GM18526 (cell line): ENCODE data around the gene DTNB.
A peak's percentile ranks its signal among the peaks of the same experiment; 100 is the strongest.

Experiments
- POLR2A ChIP-seq: IDR thresholded peaks from 3 replicates; pipeline ENCODE4 v1.6.1; 2011; ENCODE audit not compliant: insufficient read length; ENCODE audit errors: extremely low read depth

Gene DTNB

DNA sequence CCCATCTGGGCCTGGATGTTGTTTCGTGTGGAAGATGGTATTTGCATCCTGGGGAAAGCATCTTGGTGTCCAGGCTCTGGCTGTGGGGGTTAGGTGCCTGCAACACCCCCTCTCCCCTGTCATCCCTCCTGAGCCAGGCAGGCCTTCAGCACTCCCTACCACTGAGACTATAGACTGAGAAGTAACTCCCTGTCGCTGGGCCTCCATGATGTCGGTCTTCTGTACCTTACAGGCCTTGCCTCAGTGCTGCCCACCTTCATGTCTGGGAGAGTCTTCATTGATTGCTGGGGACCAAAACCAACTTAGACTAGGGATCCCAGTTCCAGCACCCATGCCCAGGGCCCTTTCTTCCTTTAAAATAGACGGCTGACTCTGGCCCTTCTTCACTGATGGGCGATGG lies 298.6 kb downstream of the DTNB start:
- TF ChIP-seq POLR2A, result no peak

DNA sequence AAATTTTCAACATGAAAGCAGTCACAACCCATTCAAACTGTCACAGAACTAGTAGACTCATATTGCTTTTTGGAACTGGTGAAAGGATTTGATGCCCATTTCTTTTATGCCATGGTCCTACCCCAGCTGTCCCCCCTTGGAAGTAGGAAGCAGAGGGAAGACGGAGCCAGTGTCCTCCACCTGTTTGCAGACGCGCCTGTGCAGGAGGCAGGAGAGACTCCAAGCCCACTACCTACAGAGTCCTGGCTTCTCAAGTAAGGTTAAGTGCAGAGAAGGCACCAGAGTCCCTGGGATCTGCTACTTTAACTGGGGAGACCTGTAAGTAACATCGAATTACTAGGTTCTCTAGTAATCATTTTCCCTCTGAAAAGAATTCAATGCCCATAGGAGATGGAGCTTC lies 299.0 kb downstream of the DTNB start:
- TF ChIP-seq POLR2A, result no peak

DNA sequence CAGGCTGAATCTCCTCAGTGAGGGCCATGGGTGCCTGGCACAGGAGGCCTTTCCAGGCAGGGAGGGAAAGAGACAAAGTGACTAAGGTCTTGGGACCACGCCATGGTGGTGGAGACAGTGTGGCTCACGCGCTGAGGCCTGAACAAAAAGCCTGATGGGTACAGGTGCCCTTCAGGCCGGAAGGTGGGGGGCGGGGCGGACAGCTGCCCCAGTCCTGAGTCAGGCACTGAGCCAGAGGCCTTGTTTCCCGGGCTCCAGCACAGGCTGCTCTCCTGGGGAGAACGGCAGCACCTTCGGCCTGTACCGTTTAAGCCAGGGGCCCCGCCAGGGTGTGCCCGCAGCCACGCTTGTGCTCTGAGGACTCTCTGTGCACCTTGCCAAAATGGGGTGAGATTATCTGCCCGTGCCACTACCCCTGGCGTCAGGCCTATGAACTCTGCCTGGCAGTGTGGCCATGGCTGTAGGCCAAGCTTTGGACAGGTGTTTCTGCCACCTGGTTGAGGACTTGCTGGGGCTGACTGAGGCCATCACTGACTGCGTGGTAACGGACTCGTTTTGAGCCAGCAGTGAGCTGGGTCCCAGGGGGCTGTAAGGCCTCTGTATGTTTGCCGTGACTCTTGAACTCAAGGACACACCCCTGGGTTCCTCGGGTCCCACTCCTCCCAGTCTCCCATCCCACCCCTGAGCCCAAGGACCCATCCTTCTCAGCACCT lies 300.0 kb downstream of the DTNB start:
- no peak for TF ChIP-seq POLR2A

DNA sequence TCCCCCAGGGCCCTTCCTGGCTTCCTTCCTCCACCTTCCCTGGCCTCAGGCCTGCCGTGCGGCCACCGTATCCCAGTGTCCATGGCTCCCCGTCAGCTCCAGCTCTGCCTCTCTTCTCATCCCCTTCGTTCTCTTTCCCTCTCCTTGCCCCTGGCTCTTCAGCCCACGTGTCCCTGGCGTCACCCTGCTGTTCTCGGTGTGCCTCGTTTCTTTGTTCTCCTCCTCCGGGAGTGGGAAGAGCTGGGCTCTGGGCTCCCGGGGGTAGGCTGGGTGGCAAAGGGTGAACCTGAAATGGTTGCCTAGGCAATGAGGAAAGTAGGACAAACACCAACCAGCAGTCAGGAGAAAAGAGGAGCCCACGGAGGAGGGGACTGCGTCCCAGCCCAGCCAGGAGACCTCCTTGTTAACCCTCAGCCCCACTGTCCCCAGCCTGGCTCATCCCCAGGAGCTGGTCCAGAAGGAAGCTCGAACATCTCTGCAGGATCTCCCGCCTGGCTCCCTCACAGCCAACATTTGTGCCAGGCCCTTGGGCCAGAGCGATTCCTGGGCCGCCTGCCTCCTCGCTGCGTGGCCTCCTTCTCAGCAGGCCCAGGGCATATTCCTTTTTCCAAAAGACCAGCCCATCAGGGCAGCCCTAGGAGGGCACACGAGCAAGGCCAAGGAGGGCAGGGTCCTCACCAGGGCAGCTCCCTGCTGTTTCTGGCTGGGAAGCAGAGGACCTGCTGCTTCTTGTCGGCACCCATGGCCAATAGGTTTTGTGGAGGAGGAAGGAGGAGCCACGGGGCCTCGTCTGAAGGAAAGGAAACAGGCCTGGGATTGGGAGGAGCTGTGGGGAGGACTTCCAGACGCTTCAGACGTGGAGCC lies 300.7 kb downstream of the DTNB start:
- no peak for TF ChIP-seq POLR2A

DNA sequence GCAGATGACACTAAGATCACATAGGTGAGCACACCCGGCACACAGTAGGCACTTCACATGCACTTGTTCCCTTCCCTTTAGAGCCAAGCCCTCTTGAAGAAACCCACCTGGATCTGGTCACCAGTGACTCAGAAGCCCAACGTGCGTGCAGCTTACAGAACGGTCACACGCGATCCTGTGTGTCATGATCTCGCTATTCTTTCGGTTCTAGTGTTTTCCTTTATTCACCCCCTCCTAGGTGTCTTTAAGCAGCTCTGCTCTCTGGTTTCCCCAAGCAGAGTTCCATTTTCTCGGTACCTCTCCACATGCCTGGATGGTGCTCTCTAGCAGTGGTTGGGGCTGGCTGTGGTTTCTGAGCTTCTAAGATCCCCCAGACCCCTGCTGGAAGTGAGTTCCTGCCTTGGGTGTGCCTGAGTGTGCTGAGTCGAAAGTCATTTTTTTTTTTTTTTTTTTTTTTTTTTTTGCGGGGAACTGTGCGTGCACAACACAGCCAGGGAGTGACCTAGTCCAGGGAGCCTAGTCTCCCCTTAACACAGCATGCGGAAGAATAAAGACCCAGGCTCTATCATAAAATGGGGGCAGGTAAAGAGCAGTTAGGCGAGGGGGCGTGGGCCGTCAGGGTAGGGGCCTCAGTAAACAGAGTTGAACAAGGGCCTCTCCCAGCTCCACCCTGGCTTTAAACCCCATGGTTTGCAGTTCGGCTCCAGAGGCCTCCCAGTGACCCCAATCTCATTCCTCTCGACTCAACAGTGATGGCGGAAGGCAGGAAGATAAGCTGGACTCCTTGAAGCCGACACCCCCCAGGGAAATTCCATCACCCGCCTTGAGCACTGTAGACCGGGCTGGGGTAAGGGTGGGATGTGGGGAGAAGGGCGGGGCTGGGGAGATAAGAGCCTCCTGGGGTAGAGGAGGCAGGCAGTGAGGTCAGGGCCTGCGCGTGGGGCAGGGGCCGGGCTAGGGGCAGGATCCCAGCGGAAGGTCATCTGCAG lies 301.8 kb downstream of the DTNB start:
- no peak for TF ChIP-seq POLR2A

DNA sequence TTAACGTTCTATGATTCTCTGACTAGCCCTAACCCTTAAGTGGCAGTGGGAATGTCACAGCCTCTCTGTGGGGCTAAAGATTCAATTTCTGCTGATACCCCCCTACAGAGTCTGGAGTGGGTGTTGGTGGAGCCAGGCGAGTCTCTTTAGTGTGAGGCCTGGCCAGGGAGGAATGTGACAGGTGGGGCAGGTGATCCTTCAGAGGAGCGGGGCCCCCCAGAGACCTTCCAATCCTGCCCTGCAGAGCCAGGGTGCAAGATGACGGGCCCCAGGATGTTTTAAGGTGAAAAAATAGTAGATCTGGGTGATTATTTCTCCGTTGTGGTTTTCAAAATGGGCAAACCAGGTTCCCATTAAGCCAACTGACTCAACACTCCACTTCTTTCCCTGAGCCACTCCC lies 303.5 kb downstream of the DTNB start:
- no peak for TF ChIP-seq POLR2A

DNA sequence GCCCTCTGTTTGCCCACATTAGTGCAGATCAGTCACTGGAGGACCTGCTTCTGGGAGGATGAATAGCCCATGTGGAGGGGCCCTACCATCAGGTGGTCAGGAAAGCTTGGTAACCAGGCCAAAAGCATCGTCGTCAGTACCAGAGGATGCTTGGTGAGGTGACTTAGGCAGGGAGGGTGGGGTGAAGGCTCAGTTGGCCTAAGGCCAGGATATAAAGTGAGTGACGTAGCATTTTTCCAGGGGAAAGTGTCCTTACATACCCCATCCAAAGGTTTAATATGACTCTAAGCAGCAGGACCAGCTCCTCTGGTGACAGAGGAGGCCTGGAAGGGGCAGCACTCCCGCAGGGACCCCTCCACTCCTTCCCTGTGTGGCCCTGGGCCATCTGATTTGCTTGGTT lies 303.9 kb downstream of the DTNB start:
- no peak for TF ChIP-seq POLR2A

DNA sequence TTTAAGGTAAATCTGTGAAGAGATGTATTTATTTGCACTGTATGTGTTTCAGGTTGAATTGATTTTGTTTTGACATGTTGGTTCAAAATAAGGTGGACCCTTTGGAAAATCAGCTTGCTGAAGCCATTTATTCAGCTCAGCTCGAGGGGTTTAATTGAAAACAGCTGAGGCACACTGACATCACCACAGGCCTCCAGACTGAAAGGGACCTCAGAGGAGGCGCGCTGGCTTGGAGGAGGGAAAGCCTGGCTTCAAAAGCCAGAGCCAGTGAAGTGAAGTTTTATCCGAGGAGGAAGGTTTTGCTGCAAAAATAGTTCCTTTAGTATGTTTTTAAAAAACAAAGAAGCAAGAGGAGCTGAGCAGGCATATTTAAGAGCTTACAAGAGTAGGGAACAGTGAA lies 304.7 kb downstream of the DTNB start:
- TF ChIP-seq POLR2A, result no peak

DNA sequence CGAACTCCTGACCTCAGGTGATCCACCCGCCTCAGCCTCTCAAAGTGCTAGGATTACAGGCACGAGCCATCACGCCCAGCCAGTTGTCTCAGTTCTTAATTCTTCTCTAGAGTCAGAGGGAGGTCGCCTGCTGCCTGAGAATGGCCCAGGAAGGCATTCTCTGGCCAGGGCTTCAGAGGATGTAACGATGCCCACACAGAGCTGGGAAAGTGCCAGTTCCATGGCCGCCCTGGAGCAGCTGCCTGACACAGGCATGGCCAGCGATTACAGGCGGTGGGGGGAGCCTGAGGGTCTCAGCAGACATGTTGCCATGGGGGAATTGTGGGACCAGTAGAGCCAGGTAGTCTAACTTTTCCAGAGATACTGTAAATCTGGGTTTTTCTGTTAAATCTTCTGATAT lies 306.1 kb downstream of the DTNB start:
- no peak for TF ChIP-seq POLR2A

DNA sequence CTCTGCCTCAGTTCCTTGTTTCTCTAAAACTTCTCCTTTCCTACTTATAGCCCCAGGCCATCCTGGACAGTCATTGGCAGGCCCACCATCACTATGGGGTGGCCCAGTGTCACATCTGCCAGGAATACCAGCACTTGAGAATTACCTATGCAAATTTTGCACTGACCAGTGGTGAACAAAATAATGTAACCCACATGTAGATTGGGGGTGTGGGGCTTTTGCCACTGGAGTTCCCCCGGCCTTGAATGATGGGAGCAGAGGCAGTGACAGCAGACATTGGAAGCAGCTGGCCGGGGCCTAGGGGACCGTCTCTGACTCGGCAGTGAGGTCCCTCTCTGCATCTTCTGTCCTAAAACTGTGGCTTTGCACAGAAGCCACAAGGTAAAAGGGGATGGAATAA lies 306.7 kb downstream of the DTNB start:
- no peak for TF ChIP-seq POLR2A

DNA sequence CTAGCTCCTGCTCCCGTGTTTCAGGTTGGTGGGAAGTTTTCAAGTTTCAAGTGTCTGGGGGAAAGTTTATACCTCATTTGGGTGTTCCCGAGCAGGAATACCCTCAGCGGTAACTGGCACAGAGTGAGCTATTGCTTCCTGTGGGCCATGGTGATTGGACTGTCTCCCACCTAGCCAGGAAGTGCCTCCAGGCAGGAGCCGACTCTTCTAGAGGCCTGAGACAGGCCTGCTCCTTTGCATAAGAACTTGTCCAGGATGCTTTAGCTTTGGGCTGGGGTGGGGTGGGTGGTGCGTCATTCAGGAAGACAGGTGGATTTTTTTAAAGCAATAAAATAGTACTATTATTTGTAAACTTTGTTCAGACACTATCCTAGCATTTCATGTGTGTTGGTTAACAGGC lies 308.1 kb downstream of the DTNB start:
- TF ChIP-seq POLR2A, result no peak

DNA sequence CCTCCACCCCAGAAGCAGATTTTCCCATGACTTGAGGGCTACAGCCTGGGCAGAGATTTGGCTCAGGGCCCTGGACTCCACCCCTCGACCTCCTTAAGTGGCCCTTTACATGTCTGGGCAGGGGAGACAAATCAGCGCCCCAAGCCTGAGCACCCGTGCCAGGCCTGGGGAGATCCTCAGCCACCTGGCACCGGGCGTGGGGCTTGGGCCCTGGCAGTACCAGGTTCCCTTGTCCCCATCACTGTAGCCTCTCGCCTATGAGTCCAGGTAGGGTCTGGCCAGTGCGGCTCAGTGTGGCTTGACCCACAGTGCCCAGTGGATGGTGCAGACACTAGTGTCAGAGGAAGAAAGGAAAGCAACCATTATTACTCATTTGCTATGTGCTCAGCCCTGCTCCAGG lies 309.6 kb downstream of the DTNB start:
- no peak for TF ChIP-seq POLR2A

DNA sequence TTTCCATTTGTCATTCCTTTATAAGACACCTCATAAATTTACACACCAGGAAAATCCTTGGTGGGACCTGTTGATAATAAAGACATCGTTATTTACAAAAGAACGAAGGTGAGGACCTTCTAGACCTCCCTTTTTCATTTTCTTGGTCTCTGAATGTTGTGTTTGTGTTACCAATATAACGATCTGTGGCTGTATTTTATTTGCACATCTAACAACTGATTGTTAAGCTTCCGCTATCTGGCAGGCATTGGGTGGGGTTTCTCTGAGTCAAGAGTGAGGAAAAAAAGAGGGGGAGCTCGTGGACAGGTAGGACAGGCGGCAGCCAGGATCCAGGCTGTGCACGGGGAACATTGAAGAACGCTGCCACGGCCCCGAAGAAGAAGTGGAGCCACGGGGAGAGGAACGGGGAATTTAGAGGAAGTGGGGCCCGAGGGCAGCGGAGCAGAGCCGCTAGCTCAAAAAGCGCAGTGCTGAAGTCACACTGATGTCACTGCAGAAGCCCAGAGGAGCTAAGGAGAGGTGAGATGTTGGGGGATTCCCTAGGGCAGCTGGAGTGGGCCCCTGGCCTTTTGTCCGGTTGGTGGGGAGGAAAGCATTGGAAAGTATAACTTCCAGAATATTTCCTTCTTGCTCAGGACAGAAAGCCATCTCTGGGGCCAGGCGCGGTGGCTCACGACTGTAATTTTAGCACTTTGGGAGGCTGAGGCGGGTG lies 310.8 kb downstream of the DTNB start:
- TF ChIP-seq POLR2A, result peak; percentile 48

DNA sequence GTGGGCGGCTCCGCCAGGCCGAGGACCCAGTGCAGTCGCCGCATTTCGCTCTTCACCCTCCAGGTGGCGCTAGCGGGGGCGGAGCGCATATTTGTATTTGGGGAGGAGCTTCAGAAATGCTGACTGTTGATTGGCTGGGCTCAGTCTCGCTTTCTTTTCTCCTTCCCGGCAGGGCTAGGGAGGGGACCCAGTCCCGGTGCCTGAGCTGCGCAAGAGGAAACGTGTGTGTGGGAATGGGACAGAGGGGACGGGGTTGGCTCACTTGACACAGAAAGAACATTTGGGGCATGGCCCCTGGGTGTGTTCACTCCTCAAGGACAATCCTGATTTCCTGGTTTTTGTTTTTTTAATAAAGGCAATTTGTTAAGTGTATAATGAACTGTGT lies 311.3 kb downstream of the DTNB start:
- TF ChIP-seq POLR2A, result peak; percentile 91

DNA sequence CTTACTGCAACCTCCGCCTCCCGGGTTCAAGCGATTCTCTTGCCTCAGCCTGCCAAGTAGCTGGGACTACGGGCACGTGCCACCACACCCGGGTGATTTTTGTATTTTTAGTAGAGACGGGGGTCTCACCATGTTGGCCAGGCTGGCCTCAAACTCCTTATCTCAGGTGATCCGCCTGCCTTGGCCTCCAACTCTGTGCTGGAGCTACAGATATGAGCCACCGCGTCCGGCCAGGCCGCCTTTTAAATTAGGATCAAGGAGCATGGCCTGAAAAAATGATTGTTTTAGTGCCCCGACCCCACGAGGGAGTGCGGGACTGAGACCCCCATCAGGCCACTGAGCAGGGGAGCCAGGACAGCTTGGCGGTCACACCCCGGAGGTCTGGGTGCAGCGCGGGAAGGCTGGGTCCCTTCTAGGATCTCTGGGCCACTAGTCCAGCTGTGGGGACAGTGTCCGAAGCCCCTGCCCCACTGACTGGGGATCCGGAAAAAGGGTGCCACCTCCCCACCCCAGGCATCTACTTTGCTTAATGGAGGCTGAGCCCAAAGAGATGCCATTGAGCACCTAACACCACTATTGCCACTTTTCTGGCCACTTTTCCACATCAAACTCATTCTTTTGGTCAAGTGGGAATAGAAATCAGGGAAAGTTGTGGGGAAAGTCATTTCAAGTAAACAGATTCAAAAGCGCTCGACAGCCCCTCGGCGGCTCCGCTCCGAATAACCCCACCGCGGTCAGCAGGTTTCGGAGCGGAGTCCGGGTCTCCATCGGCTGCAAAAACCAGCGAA lies 311.9 kb downstream of the DTNB start:
- no peak for TF ChIP-seq POLR2A

DNA sequence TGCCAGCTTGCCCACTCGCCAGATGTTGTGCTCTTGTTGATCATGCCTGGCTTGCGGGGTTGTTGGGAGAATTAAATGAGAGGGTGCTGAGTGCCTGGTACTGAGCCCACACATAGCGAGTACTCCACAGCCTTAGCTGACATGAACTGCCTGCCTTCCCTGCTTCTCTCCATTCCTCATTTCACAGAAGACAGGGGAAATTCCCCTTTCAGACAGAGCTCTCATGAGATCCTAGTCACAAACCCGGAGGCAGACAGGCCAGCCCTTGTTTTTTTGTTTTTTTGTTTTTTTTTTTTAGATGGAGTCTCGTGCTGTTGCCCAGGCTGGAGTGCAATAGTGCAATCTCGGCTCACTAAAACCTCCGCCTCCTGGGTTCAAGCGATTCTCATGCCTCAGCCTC lies 314.5 kb downstream of the DTNB start:
- TF ChIP-seq POLR2A, result no peak
